ENCODE measurements around the gene AKR1C8. TPM values are rescaled to one million over a fixed set of nuclear protein-coding genes. Genes with fewer than 3 reads are reported as not detected.
"Not testable (repeated sequence)": the region's sequence is repeated elsewhere in the genome, so short reads cannot be mapped to it uniquely, and the experiment has no call there.

The AKR1C8 gene
- total RNA-seq, 1 donor from 2014 or later = not detected

DNA sequence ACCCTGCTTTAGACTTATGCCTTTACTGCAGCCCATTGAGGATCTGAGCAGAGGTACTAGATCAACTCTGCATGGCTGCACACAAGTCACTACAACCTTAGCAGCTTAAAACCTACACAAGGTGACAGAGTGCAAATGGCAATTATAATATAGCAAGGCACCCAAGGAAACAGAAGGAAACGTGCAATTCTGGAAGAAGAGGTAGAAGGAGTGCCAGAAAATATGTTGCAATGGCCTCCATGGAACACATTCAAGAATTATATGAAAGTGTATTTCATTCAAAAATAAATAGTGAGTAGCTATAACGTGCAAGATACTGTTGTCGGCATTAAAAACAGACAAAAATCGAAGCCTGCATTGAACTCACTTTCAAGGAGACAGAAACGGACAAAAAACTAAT is 2.9 kb upstream of the AKR1C8 start:
- Histone ChIP-seq H3K27me3 (no peaks in the 10 kb centered on the region), H3K9me3 (no peaks in the 10 kb centered on the region), H3K36me3 (no peaks in the 10 kb centered on the region), H3K4me3 (no peak overlapping the region), H3K27ac (no peak overlapping the region), H3K4me1 (no peaks in the 10 kb centered on the region)
- no peak for DNase-seq (ENCODE audit: low spot score in 2 of 2)
- TF ChIP-seq, protein P1, sequence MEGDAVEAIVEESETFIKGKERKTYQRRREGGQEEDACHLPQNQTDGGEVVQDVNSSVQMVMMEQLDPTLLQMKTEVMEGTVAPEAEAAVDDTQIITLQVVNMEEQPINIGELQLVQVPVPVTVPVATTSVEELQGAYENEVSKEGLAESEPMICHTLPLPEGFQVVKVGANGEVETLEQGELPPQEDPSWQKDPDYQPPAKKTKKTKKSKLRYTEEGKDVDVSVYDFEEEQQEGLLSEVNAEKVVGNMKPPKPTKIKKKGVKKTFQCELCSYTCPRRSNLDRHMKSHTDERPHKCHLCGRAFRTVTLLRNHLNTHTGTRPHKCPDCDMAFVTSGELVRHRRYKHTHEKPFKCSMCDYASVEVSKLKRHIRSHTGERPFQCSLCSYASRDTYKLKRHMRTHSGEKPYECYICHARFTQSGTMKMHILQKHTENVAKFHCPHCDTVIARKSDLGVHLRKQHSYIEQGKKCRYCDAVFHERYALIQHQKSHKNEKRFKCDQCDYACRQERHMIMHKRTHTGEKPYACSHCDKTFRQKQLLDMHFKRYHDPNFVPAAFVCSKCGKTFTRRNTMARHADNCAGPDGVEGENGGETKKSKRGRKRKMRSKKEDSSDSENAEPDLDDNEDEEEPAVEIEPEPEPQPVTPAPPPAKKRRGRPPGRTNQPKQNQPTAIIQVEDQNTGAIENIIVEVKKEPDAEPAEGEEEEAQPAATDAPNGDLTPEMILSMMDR (IDR thresholded peaks at IDR 0.05) = no peak
- intact Hi-C loops (cut with DNase I) = no loop called here

DNA sequence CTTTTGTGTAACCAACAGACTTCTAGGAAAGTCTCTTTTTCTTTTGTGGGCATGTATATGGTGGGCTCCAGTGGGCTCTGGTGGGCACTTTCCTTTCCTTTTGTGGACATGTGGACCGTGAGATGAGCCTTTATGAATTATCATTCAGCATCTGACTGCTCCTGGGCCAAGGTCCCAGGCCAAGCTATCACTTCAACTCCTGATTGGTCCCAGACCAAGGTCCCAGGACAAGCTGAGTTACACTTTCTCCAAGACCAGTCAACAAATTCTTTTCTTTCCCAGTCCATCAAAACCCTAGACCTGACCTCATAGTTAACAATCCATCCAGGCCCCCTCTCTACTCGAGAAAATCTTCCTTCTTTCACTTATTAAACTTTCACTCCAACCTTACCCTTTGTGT is 1.0 kb downstream of the AKR1C8 start:
- TF ChIP-seq, protein P1 (IDR thresholded peaks at IDR 0.05) = no peak
- intact Hi-C loops (cut with DNase I) = no loop called here
- no peaks in the 10 kb centered on the region for H3K9me3 ChIP-seq
- no peak overlapping the region for H3K4me3 ChIP-seq
- no peaks in the 10 kb centered on the region for H3K27me3 ChIP-seq
- no peak for DNase-seq (ENCODE audit: low spot score in 2 of 2)
- H3K4me1 ChIP-seq = no peaks in the 10 kb centered on the region
- no peaks in the 10 kb centered on the region for H3K36me3 ChIP-seq
- no peak overlapping the region for H3K27ac ChIP-seq

DNA sequence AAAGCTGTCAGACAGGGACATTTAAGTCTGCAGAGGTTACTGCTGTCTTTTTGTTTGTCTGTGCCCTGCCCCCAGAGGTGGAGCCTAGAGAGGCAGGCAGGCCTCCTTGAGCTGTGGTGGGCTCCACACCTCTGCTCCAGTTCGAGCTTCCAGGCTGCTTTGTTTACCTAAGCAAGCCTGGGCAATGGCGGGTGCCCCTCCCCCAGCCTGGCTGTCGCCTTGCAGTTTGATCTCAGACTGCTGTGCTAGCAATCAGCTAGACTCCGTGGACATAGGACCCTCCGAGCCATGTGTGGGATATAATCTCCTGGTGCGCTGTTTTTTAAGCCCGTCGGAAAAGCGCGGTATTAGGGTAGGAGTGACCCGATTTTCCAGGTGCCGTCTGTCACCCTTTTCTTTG is 4.4 kb downstream of the AKR1C8 start:
- intact Hi-C loops (cut with DNase I); H3K4me3 ChIP-seq; H3K4me1 ChIP-seq: not testable (repeated sequence)

DNA sequence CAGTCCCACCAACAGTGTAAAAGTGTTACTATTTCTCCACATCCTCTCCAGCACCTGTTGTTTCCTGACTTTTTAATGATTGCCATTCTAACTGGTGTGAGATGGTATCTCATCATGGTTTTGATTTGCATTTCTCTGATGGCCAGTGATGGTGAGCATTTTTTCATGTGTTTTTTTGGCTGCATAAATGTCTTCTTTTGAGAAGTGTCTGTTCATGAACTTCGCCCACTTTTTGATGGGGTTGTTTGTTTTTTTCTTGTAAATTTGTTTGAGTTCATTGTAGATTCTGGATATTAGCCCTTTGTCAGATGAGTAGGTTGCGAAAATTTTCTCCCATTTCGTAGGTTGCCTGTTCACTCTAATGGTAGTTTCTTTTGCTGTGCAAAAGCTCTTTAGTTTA is 9.4 kb downstream of the AKR1C8 start:
- H3K27me3 ChIP-seq; intact Hi-C loops (cut with DNase I); H3K4me1 ChIP-seq; H3K4me3 ChIP-seq; H3K27ac ChIP-seq; H3K9me3 ChIP-seq; DNase-seq (ENCODE audit: low spot score in 2 of 2); H3K36me3 ChIP-seq: not testable (repeated sequence)

More for the DNA sequence above, 4.4 kb downstream of the AKR1C8 start:
- H3K27me3 ChIP-seq; DNase-seq (ENCODE audit: low spot score in 2 of 2); H3K9me3 ChIP-seq; H3K36me3 ChIP-seq; H3K27ac ChIP-seq: not testable (repeated sequence)

DNA sequence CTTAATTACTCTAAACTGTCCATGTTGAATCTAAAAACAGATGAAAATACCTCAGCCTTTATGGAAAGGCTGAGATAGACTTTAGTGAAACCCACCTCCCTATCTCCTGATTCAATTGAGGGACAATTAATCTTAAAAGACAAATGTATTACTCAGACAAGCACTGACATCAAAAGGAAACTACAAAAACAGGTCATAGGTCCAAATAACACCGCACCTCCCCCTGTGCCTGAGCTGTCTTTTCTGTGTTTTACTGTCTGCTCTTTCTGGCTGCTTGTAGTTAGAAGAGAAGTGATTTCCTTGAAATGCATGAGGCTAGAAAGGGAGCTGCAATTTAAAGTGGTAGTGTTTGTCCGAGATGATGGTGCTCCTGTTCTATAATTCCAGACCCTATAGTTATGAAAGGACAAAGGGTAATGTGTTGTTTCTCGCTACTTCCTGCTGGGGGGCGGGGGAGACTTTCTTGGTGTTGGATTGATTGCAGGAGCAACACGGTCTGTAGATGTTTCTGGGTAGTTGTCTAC is 16.0 kb downstream of the AKR1C8 start:
- intact Hi-C loops (cut with DNase I) = no loop called here
- TF ChIP-seq, protein P1 (IDR thresholded peaks at IDR 0.05) = no peak
- DNase-seq (ENCODE audit: low spot score in 2 of 2) = no peak

DNA sequence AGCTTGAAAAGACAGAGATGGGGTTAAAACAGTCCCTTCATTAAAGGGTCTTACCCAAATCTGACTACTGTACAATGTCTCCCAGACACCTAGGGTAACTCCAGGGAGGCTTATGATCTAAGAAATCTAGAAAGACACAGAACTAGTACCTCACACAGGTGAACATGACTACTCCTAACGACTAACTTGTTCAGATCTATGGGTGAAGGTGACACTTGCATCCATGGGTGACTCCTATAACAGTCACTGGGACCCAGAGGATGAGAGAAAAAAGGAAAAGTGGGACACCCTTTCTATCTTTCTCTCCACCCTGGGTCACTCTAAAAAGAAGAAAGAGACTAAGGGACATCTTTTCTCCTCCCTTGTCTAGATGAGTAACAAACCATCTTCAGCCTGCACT is 19.2 kb downstream of the AKR1C8 start:
- no peak for DNase-seq (ENCODE audit: low spot score in 2 of 2)
- TF ChIP-seq, protein P1 (IDR thresholded peaks at IDR 0.05) = no peak
- H3K9me3 ChIP-seq = peaks cover 24 to 35% of the 10 kb centered on the region in 2 donors
- H3K4me3 ChIP-seq = no peak overlapping the region
- H3K36me3 ChIP-seq = no peaks in the 10 kb centered on the region
- H3K27ac ChIP-seq = no peak overlapping the region
- H3K27me3 ChIP-seq = no peaks in the 10 kb centered on the region
- no peaks in the 10 kb centered on the region for H3K4me1 ChIP-seq
- intact Hi-C loops (cut with DNase I) = no loop called here

More for the DNA sequence above, 16.0 kb downstream of the AKR1C8 start:
- Histone ChIP-seq H3K27me3 (no peaks in the 10 kb centered on the region), H3K4me1 (no peaks in the 10 kb centered on the region), H3K9me3 (peaks cover 21 to 33% of the 10 kb centered on the region in 2 donors), H3K36me3 (no peaks in the 10 kb centered on the region), H3K27ac (no peak overlapping the region), H3K4me3 (no peak overlapping the region)

DNA sequence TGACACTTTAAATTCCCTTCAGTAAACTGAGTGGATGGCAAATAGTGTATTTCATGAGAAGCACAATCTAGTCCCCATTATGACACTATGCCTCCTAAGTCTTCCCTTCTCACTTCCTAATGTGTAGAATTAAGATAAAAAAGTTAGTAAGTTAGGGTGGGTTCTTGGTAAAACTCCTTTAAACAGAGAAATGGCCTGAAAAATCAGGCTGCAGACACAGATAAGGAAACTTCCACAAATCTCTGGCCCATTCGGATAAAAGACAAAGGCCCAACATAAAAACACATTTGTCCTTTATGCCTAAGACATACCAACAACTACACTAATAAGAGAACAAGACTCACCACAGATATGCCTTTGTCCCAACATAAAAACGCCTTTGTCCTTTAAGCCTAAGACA is 21.5 kb downstream of the AKR1C8 start:
- Histone ChIP-seq H3K27me3 (no peaks in the 10 kb centered on the region), H3K4me3 (no peak overlapping the region), H3K9me3 (peaks cover 24 to 35% of the 10 kb centered on the region in 2 donors), H3K27ac (no peak overlapping the region), H3K36me3 (no peaks in the 10 kb centered on the region), H3K4me1 (no peaks in the 10 kb centered on the region)
- TF ChIP-seq, protein P1 (IDR thresholded peaks at IDR 0.05) = no peak
- DNase-seq (ENCODE audit: low spot score in 2 of 2) = no peak
- intact Hi-C loops (cut with DNase I) = no loop called here

All from ascending aorta (tissue), 2 donors.